GM03348 (cell line): Measurements from ENCODE around the gene DBF4.
A peak's percentile ranks its signal among the peaks of the same experiment; 100 is the strongest.
"Not testable (repeated sequence)": the region's sequence is repeated elsewhere in the genome, so short reads cannot be mapped to it uniquely, and the experiment has no call there.

Source experiments
- DNase-seq: peaks from one replicate; pipeline ENCODE4 v3.0.0; 2012; ENCODE audit warnings: low spot score

Gene DBF4

DNA sequence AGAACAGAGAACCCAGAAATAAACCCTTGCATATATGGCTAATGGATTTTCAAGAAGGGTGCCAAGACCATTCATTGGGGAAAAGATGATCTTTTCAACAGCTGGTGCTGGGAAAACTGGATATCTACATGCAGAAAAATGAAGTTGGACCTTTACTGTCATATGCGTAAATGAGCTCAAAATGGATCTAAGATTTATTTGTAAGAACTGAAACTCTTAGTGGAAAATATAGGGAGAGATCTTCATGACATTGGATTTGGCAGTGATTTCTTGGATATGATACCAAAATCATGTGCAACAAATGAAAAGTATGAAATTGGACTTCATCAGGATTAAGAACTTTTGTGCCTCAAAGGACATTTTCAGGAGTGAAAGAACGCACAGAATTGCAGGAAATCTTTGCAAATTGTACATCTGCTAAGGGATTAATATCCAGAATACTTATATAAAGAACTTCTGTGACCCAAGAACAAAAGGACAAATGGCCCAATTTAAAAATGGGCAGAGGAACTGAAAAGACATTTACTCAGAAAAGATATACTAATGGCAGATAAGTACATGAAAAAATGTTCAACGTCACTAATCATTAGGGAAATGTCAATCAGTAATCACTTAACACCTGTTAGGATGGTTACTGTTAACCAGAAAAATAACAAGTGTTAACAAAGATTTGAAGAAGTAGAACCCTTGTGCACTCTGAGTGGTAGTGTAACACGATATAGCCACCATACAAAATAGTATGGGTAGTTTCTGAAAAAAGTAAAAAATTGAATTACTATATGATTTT, 6.1 kb downstream of the DBF4 start:
- DNase-seq: no peak

DNA sequence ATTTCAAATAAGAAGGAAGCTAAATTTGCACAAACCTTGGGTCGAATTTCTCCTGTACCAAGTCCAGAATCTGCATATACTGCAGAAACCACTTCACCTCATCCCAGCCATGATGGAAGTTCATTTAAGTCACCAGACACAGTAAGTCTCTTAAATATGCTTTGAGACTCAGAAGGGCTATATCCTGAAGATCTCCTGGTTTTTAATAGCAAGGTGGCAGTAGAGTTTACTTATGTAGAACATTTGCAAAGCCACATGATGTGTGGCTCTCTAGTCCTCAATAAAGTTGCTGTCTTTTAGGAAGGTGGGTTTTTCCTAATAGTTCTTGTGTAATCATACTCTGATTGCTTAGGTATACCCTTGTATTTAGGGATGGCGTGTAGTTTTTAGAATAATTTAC, 8.7 kb downstream of the DBF4 start:
- DNase-seq: no peak

DNA sequence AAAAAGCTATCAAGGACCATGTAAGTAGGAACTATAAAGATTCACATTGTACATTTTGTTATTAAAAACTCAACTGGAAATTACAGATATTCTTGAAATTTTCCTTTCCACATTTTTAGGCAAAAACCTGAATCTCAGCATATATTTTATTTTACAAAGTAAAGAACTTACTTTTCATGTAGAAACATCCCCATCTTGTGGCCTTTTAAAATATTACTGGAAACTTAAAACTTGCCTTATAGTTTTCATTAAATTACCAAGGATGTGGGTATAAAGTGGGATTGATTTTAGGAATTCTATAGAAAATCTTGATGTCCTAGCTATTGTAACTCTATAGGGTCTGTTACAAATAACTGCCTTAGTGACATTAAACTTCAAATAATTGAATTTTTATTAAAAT, 10.6 kb downstream of the DBF4 start:
- peak; percentile 29 for DNase-seq

DNA sequence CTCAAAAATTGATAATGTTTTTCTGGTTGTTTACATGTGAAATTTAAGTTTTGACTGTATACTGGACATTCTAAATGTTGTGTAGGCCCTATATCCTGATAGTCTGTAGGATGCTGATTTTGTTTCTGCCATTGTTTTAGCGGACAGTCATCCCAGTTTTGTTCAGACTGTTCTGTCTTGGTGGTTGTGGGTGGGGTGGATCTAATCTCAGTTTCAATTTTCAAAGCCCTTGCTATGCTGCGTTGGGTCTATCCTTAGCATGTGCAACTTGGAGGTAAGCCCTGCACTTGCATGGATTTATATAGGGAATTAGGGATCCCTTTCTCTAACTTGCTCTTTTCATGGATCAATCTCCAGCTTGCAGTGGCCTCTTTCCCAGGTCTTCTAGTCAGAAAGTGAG, 19.1 kb downstream of the DBF4 start:
- DNase-seq: no peak

DNA sequence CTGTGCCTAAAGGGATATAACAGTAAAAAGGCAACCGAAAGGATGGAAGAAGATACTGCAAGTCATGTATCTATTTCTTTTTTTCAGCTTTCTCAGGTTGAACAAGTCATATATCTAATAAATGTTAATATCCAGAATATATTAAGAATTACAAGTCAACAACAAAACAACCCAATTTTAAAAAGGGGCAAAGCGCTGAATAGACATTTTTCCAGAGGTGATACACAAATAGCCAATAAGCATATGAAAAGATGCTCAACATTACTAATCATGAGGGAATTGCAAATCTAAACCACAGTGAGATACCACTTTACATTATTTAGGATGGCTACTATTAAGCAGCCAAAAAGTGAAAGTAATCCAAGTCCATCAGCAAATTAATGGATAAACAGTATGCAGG, 23.0 kb downstream of the DBF4 start:
- DNase-seq: no peak

DNA sequence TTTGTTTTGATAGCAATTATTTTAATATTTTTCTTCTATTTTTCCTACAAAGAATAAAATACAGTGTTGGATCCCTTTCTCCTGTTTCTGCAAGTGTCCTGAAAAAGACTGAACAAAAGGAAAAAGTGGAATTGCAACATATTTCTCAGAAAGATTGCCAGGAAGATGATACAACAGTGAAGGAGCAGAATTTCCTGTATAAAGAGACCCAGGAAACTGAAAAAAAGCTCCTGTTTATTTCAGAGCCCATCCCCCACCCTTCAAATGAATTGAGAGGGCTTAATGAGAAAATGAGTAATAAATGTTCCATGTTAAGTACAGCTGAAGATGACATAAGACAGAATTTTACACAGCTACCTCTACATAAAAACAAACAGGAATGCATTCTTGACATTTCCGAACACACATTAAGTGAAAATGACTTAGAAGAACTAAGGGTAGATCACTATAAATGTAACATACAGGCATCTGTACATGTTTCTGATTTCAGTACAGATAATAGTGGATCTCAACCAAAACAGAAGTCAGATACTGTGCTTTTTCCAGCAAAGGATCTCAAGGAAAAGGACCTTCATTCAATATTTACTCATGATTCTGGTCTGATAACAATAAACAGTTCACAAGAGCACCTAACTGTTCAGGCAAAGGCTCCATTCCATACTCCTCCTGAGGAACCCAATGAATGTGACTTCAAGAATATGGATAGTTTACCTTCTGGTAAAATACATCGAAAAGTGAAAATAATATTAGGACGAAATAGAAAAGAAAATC, 31.0 kb downstream of the DBF4 start:
- peak; percentile 13 for DNase-seq

DNA sequence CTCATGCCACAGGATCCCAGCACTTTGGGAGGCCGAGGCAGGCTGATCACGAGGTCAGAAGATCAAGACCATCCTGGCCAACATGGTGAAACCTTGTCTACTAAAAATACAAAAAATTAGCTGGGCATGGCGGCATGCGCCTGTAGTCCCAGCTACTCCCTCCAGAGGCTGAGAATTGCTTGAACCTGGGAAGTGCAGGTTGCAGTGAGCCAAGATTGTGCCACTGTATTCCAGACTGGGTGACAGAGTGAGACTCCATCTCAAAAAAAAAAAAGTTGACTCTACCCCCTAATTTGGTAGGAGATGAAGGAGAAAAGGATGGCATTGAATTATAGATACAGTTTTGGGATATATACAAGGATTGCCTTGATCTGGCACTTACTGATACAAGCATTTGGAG, 32.5 kb downstream of the DBF4 start:
- not testable (repeated sequence) for DNase-seq

DNA sequence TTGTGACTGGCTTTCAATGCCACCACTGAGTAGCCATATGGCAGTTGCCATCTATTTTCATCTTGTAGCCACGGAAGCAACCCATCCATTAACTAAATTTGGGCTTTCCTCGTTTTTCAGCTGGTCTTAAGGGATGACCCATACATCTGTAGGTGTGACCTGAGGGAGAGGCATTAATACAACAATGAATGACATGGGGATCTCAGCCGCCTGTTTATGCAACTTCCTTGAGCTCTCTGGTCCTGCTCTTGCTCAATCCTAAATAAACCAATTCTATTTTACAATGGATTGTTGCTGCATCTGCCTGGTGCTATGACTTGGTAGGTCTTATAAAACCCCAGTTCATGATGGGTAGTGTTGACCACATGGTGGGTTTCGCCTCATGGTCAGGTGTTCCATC, 35.8 kb downstream of the DBF4 start:
- DNase-seq: no peak

DNA sequence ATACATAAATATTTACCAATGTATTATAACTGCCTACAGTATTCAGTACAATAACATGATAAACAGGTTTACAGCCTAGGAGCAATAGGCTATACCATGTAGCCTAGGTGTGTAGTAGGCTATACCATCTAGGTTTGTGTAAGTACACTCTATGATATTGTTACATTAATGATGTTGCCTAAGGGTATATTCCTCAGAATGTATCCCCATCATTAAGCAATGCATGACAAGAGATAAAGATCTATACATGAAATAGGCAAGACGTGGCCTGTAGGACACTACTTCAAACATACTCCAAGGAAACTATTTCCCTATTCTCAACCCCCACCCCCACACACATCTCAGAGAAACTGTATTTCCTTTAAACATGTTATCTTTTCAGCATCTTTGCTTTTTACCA, 42.4 kb downstream of the DBF4 start:
- DNase-seq: no peak

DNA sequence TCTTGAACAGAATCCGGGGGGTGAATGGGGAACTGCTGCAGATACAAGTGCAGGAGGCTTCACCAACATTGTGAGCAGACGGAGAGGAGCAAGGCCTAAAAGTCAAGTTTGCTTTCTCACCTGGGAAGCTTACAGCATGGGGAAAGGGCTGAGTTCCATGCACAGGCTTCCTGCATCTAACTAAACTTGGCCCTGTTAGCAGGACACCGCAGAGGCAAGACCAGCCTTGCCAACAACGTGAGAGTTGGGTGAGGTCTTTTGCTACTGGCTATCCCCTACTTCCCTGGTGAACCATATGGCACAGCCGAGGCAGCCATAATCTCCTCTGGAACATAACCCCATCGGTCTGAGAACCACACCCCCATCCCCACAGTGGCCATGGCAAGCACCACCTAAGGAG, 43.6 kb downstream of the DBF4 start:
- DNase-seq: no peak

DNA sequence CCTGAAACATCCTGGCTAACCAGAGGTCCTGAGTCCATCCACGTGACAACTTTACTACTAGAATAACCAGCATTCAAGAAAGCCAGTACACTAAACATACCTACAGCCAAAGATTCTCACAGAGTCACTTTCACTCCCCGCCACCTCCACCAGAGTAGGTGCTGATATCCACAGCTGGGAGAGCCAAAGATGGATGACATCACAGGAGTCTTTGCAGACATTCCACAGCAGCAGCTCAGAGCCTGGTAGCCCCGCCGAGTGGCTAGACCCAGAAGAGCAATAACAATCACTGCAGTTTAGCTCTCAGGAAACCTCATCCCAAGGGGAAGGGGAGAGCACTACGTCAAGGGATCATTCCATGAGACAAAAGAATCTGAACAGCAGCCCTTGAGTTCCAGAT, 44.3 kb downstream of the DBF4 start:
- no peak for DNase-seq

DNA sequence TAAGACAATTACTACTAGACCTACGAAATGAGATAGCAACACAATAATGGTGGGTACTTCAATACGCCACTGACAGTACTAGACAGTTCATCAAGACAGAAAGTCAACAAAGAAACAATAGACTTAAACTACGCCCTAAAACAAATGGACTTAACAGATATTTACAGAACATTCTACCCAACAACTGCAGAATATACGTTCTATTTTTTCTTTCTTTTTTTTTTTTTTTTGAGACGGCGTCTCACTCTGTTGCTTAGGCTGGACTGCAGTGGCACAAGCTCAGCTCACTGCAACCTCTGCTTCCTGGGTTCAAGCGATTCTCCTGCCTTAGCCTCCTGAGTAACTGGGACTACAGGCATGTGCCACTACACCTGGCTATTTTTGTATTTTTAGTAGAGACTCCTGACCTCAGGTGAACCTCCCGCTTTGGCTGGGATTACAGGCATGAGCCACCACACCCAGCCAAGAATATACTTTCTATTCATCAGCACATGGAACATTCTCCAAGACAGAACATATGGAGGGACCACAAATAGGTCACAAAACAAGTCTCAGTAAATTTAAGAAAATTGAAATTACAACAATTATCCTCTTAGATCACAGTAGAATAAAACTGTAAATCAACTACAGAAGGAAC, 46.6 kb downstream of the DBF4 start:
- DNase-seq: not testable (repeated sequence)

DNA sequence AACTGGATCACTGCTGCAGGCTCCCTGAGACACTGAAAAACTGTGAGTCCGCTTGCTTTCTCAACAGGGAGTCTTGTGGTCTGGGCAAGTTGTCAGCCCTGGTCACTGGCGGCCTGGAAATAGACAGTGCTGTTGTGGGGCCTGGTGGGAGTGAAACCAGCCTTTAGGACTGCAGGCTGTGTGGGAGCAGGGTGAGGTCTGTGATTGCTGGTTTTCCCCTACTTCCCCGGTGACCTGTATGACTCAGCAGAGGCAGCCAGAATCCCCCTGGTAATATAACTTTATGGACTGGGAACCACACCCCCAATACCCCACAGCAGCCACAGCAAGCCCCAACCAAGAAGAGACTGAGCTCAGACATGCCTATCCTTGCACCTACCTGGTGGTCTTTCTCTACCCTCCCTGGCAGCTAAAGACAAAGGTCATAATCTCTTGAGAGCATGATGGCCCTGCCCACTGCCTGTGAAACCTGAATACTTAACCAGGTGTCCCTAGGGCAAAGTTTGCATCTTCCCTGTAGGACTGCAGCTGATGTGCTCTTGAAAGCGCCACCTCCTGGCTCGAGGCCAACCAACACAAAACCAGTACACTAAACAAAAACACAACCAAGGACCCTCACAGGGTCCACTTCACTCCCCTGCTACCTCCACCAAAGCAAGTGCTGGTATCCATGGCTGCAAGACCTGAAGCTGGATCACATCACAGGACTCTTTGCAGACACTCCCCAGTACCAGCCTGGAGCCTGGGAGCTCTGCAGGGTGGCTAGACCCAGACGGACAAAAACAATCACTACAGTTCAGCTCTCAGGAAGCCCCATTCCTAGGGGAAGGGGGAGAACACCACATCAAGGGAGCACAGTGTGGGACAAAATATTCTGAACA, 50.5 kb downstream of the DBF4 start:
- DNase-seq: no peak

DNA sequence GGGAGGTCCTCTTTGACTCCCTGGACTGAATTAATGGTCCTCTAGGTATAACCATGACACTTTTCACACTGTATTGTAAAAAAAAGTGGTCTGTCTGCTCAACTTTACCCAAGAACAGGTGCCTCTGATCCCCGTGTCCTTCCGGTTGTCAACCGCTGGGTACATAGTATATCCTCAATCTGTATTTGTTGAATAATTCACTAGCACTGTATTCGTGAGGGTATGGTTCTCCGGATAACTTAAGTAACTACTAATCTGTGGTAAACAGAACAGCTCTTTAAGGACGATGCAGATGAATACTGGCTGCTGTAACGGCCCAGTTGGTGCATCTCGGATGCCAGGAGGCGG, 57.3 kb downstream of the DBF4 start:
- no peak for DNase-seq

DNA sequence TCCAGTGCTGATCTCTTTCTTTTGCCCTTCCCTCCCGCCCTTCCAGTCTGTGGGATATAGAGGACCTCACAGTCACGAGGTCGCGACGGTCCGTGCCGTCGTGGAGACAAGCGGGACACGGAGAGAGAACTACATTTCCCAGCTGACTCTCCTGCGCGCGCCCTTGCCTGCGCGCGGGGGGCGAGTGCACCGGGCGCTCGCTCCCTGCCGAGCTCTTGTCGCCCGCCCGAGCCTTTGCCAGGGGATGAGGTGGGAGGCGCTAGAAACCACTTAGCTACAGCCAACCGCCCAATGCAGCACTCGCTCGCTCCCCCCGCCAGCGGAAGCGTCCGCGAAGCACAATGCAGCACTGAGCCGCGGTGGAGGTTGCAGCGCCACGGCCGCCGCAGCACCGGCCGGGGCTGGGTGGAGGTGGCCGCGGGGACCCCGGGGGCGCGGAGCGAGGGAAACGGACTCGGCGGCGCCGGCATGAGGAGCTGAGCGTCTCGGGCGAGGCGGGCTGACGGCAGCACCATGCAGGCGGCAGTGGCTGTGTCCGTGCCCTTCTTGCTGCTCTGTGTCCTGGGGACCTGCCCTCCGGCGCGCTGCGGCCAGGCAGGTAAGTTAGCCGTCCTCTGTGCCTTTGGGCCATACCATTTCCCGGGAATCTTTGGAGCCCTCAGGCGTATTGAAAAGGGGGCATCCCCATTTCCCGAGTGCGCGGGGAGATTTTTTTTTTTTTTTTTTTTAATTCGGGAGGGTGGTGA, 57.8 kb downstream of the DBF4 start, which contains the start of gene ADAM22:
TSS of gene ADAM22 (plus strand) at position 299 of the 746 bp plus-strand sequence. CDS start at position 514, 215 bp downstream.
- DNase-seq: peak; percentile 74

DNA sequence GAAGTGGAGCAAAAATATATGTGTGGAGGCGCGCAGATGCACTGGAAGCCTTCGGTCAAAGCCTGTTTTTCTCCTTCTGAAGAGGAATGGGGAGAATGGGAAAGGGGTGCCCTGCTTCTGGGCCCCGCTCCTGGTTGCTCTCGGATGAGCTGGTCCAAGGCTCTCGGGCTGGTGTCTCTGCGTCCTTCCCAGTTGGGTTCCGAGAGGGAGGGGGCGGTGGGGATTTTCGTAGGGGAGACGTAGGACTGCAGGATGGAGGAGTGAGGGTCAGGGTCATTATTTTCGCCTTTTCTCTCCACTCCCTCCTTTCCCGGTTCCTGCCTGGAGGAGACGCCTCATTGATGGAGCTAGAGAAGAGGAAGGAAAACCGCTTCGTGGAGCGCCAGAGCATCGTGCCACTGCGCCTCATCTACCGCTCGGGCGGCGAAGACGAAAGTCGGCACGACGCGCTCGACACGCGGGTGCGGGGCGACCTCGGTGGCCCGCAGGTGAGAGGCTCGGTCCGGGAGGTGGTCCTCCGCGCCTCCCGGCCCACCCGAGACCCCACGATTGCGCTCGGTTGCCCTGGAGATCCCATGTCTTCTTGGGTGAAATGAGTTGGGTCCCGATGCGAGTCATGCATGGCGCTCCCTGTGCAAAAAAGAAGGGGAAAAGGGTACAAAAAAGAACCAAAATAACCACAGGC, 58.5 kb downstream of the DBF4 start:
- peak; percentile 20 for DNase-seq

DNA sequence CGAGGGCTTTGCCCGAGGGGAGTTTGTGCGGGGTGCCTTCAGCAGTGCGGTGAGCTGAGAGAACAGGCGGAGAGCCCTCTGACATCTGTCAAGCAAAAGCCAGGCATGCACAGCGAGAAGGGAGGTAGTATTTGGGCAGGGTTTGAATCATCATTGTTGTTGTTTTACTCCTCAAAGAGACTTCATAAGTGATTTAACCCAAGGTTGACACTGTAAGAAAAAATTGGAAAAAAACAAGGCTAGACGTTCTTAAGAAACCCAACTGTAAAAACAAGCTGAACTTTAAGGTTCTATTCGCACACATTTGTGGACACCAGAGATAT, 59.1 kb downstream of the DBF4 start:
- no peak for DNase-seq

DNA sequence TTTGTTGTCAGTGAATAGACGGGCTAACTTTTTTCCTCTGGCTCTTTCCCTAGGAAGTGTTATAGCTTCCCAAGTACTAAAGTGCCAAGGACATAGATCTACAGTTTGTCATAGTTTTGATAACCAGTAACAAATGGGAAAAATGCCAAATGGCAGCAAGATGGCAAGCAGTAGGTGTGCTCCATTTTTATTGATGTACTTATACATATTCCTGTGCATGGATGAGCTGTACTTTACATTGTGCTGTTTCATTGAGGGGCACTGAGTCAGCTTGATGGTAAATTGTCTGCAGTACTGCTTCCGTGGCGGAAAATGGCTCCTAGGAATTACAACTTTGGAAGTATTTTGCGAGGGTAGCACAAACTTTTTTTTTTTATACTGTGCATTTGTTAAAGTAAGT, 64.8 kb downstream of the DBF4 start:
- DNase-seq: no peak

DNA sequence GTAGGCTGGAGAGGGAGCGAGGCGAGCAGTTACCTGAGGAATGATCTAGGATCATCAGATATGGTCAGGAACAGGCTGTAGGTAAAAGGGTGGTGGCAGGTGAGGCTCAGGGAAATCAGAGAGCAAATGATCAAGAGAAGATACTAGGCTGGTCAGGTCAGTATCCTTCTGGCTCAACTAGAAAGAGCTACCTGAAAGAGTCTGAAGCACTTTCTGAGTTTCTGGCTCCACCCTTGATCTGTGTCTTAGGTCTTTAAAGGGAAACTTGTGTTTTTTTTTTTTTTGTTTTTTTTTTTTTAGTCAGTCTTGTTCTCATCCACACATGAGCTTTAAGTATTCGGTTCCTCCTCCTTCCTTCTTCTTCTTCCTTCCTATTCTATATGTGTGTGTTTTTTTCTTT, 68.3 kb downstream of the DBF4 start:
- no peak for DNase-seq

DNA sequence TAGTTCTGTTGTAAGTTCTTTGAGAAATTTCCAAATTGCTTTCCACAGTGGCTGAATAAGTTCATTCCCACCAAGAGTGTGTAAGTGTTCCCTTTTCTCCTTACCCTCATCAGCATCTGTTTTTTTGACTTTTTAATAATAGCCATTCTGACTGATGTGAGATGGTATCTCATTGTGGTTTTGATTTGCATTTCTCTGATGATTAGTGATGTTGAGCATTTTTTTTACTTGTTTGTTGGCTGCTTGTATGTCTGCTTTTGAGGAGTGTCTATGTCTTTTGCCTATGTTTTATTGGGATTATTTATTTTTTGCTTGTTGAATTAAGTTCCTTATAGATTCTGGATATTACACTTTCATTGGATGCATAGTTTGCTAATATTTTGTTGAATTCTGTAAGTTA, 69.6 kb downstream of the DBF4 start:
- not testable (repeated sequence) for DNase-seq

DNA sequence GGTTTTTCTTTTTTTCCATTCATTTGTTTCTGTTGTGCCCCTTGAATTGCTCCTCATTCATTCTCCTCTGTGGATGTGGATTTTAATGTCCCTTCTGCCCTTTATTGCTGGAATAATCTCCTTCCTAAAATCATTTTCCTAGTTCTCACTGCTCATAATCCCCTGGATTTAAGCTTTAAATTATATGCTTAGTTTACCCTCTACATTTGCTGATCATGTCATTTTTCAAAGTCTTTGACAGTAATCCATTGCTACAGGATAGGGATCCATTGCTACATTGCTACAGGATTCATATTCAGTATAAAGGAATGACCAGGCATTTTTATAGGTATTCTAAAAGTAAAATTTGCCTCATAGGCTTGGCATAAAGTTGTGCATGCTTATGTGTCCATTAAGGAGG, 72.1 kb downstream of the DBF4 start:
- no peak for DNase-seq
